Right ventricle myocardium inferior (tissue), 1 donor: ENCODE data around the gene HLA-DQA2. TPM values are rescaled to one million over a fixed set of nuclear protein-coding genes. Genes with fewer than 3 reads are reported as not detected.
"Not testable (repeated sequence)": the region's sequence is repeated elsewhere in the genome, so short reads cannot be mapped to it uniquely, and the experiment has no call there.

Source experiments
- ATAC-seq: fragments of 200-7000 bp; cut with Tn5 transposase; one replicate; pipeline ENCODE4 v1.9.1; 2020; ENCODE audit warnings: mild to moderate bottlenecking, moderate library complexity
- DNase-seq: peaks from one replicate; pipeline ENCODE4 v3.0.0; 2021; ENCODE audit errors: missing footprints
- intact Hi-C: fragments of 100-400 bp; cut with DNase I; formaldehyde crosslinking; loops from one replicate; pipeline ENCODE4 v1.11.0; 2022
- long read RNA-seq: library from polyadenylated mRNA; unstranded; transcript quantifications from one replicate; pipeline ENCODE4 v2.0.0, GENCODE V29; 2021
- total RNA-seq: library from RNA; stranded (reverse); fragmentation: NEBNext Ultra II Directional; extraction: Animal tissue kit (Norgen Biotek cat#: 25700); gene quantifications from one replicate; pipeline ENCODE4 v1.2.1, GENCODE V29; 2021
- donor health status: DM: no; HTN: yes; CAD: no; lungs with severe emphysema.

Gene HLA-DQA2
- total RNA-seq = 2.7 TPM
- long read RNA-seq = 0 reads

DNA sequence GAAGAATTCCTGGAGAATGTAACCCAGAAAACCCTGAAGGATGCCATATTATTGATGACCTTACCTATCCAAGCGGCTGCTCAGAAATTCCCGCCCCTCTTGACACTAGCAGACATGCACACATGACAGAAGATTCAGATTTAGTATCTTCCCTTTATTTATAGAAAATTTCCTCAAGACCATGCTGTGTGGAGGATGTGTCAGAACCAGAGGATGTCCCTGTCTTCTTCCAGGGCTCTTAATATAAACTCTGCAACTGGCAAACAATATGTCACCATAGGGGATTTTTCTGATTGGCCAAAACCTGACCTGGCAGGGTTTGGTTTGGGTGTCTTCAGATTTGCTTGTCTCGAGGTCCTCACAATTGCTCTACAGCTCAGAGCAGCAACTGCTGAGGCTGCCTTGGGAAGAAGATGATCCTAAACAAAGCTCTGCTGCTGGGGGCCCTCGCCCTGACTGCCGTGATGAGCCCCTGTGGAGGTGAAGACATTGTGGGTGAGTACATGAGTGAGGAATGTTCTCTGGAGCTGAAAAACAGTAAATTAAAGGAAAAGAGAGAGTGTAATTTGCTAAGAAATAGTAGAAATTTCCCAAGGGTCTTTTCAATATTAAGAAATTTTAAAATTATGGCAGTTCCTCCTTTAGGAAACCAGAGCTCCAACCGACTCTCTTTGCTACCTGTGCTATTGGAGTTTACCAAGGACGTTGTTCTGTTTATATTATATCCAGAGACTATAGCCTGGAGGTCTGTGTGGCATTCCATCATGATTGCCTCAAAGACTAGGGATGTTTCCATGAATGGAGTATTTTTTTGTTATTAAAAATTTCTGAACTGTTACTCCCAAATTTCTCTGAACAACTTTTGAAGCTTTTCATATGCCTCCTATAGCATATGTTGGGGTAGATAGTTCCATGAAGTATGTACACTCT lies at the start of gene HLA-DQA2:
Gene HLA-DQA2, plus strand, starts transcription at position 361 of the 930 bp plus-strand sequence. Its CDS starts 53 bp downstream, at position 414.
- no peak for ATAC-seq
- DNase-seq = no peak
- intact Hi-C loops = no loop called here

DNA sequence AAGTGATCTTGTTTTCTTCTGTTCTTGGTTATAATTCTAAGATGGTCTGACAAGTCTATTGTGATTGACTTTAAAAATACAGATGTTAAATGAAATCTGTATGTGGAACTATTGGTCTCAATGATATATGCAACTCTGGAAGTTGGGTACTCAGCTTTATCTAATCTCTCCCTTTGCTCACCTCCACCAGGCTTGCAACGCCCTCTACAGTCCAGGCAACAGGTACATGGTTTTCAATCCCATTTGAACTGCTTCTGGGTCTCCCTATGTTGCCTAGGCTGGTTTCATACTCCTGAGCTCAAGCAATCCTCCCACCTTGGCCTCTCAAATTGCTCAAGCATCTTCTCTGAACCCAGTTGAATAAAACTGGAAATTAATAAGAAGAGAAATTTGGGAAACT lies 49.2 kb upstream of the HLA-DQA2 start:
- no peak for DNase-seq
- ATAC-seq = no peak
- intact Hi-C loops = no loop called here

DNA sequence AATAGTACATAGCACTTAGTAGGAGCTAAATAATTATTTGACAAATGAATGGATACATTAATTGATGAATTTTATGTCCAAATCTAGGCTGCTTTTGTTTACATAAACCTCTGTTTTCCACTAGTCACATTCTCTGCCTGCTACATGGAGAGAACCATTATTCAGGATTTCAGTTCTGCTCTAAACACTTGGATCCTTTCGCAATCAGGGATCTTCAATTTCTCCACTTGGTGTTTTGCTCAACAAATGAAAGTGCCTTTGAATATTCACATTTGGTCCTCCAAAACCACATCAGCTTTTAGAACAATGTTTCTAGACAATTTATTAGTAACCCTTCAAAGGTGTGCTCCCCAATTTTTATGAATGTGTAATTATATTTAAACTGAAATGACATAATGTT lies 44.2 kb upstream of the HLA-DQA2 start:
- intact Hi-C loops = no loop called here
- ATAC-seq (no peak), DNase-seq (no peak)

DNA sequence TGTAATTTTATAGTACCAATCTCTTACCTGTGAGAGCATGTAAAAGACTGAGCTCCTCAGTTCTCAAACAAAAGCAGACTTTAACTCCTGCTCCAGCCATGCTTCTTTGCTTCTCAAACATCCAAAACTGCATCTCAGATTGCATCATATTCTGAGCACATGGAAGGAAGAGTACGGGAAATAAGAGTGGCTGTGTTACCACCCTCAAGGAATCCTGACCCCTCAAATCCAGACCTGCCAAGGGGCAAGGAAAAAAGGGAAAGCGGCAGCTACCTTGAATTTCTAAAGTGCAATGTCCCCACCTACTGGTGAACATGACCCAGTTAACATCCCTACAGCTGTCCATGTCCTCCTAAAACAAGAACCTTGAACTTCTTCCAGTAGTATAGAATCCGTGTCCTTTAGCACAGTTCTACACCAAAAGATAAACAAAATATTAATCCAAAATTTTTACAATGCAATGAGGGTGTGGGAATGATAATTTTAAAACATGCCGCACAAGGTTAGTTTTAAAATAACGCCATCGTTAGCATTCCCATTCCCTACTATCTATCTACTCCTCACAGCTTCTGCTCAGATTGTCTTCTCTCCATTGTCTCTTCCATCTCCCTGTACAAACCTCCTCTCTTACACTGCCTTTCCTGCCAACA lies 40.7 kb upstream of the HLA-DQA2 start:
- ATAC-seq = peak; percentile 68
- no peak for DNase-seq
- intact Hi-C loops = loop anchor here (1.0 kb wide), 2 partner anchors 268 to 287 kb away; no protein-coding TSS in a partner anchor

DNA sequence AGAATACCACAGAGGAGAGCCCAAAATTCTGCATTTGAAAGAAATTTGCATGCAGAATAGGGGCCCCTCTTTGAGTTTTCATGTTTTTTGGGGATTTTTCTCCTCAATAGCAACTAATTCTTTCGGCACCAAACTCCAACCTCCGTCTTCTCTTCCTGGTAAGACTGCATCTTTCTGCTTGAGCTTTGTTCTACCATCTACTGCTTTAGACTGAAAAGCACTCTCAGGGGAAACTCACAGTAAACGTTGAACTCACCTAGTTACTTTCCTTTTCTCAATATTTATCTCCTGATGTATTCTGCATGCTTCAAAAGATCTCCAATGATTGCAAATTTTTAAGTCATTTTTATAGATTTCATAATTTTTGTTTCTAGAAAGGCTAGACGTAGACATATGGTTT lies 37.8 kb upstream of the HLA-DQA2 start:
- DNase-seq (no peak), ATAC-seq (no peak)
- intact Hi-C loops = no loop called here

DNA sequence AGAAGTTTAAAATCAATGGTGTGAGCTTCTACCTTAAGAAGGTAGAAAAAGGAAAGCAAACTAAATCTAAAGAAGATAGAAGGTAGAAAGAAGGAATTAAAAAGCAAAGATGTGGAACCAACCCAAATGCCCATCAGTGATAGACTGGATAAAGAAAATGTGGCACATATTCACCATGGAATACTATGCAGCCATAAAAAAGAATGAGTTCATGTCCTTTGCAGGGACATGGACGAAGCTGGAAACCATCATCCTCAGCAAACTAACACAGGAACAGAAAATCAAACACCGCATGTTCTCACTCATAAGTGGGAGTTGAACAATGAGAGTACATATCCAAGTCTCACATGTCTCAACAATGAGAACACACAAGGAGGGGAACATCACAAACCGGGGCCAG lies 36.0 kb upstream of the HLA-DQA2 start:
- ATAC-seq, DNase-seq, intact Hi-C loops: not testable (repeated sequence)

DNA sequence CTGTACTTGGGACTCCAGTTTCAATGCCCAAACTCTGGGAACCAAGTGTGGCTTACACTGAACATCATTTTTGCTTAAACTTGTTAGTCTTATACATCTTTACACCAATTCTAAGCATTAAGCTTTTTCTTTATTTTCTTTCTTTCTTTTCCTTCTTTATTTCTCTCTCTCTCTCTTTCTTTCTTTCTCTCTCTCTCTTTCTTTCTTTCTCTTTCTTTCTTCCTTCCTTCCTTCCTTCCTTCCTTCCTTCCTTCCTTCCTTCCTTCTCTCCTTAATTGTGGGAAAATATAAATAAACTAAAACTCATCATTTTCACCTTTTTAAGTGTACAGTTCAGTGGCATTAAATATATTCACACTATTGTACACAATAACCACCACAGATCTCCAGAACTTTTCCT lies 31.6 kb upstream of the HLA-DQA2 start:
- DNase-seq = no peak
- ATAC-seq = no peak
- intact Hi-C loops = no loop called here

DNA sequence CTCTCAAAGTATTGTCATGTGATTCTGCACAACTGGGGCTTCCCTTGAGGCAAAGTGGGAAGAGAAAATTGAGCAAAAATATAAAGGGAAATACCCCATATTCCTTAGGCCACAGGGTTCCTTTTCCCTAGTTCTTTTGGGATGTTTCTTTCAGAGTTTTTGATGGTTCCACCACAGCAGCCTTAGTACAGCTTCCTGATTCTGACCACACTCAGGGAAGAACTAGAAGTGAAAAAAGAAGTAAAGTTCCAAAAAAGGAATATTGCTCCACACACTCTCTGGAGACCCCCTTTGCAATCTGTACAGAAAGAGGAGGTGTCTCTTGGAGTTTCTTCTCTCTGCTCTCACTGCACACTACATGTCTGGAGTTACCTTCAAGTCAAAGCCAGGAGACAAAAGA lies 27.9 kb upstream of the HLA-DQA2 start:
- DNase-seq = no peak
- ATAC-seq = no peak
- intact Hi-C loops = no loop called here

DNA sequence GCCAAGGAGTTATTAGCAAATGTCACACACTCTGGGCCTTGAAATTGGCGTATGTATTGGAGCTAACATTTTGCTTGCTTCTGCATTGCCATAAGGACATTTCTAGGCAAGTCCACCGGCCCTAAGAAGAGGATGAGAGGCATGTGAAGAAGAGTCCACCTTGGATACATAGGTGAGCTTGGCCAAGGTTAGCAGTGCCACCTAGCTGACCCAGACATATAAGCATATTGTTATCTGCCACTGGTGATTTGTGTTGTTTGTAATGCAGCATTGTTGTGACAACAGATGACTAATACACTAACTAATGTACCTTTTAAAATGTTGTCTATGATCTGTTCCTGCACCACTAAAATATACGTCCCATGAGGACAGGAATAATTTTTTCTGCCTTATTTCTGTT lies 24.8 kb upstream of the HLA-DQA2 start:
- no peak for DNase-seq
- intact Hi-C loops = no loop called here
- ATAC-seq = no peak

DNA sequence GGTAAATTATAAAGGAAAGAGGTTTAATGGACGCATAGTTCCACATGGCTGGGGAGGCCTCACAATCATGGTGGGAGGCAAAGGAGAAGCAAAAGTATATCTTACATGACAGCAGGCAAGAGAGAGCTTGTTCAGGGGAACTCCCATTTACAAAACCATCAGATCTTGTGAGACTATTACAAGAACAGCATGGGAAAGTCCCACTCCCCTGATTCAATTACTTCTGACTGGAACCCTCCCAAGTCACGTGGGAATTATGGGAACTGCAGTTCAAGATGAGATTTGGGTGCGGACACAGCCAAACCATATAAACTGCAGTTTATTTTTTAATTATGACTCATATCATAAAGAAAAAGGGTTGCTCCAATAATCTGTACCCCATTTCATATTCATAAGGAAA lies 22.3 kb upstream of the HLA-DQA2 start:
- DNase-seq (no peak), ATAC-seq (no peak)
- intact Hi-C loops = no loop called here

DNA sequence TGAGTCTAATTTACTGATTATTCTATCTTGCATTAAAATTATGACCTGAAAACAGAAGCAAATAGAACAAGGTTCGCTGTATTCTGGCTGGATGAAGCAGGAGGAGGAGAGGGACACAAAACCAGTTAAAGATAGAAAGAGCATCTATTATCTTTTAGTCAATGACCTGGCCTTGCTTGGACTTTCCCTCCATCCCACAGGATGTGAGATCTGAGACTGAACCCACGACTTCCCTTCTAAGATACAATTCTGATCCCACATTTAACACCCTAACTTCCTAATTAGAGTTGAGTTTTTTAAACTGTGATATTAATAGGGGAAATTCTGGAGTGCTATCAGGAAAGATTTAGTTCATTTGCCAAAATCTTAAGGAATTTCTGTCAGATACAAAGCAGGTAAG lies 3.1 kb upstream of the HLA-DQA2 start:
- ATAC-seq (no peak), DNase-seq (no peak)
- intact Hi-C loops = no loop called here

DNA sequence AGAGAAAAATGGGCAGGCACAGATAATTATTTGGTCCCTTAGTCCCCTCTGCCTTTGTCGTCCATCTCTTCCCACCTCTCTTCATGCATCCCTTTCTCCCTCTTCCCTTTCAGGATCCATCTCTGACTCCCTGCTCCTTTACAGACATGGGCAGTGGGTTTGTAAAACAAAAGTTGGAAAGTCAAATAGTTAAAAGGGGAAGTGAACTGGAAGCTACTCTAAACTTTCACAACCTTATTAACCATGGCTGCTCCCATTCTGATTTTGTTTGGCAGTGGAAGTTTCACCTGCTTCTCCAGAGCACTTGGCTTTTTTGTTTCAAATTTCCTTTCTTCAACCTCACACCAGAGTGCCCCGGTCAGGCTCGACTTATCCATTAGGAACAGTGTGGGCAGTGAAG lies 1.2 kb downstream of the HLA-DQA2 start:
- intact Hi-C loops = no loop called here
- DNase-seq (no peak), ATAC-seq (no peak)

DNA sequence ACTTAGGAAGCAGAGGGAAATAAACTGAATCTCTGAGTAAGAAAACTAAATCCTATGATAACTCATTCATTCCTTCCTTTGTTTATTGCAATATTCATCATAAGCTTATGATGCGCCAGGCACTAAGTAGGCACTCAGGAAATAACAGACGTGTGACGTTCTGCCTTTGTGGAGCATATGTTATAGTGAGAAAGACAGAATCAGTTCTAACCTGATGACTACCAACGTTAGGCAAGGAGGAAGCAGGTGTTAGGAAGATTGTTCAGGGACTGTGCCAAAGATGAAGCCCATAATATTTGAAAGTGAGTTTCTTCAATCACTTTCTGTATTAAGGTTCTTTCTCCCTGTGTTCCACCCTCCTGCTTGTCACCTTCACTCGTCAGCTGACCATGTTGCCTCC lies 3.6 kb downstream of the HLA-DQA2 start:
- ATAC-seq (no peak), DNase-seq (no peak)
- intact Hi-C loops = no loop called here

DNA sequence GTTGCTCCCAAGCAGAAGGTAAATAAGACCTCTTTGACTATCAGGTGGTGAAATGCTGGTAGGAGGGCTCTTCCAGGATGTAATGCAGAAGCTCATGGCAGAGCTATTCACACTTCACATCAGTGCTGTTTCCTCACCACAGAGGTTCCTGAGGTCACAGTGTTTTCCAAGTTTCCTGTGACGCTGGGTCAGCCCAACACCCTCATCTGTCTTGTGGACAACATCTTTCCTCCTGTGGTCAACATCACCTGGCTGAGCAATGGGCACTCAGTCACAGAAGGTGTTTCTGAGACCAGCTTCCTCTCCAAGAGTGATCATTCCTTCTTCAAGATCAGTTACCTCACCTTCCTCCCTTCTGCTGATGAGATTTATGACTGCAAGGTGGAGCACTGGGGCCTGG lies 4.5 kb downstream of the HLA-DQA2 start:
- DNase-seq, intact Hi-C loops, ATAC-seq: not testable (repeated sequence)

DNA sequence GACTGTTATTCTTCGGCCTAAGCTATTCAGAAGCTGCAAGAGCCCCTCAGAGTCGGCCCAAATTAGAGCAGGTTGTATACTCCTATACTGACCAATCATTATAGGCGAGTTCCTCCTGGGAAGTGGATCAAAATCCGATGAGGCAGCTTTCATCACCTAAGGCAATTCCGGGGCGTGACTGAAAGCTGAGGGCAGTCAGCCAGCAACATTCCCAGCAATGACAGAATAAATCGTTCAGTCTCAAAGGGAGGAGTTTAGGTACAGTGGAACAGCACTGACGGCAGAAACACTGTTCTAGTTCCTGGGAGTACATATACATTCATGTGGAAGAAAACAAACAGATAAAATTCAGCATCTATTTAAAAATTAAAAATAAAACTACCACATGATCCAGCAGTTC lies 11.4 kb downstream of the HLA-DQA2 start:
- ATAC-seq = no peak
- DNase-seq = no peak
- intact Hi-C loops = no loop called here

DNA sequence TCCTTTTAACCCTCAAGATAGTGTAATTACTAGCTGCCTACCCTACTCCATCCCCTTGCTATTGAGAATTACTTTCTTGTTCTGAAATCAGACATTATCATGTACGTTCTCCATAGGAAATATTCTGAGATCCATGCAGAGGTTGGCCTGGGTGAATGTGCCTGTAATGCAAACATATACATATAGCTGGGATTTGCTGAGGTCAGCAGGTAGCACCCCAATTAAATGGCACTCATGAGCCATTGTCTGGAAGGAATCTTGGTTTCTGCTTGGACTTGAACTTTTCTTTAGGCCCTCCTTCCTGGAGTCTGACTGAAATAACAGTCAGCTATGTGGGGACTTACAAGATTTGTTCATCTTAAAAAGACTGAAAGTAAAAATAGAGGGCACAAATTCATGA lies 18.5 kb downstream of the HLA-DQA2 start:
- intact Hi-C loops = no loop called here
- ATAC-seq (no peak), DNase-seq (no peak)

DNA sequence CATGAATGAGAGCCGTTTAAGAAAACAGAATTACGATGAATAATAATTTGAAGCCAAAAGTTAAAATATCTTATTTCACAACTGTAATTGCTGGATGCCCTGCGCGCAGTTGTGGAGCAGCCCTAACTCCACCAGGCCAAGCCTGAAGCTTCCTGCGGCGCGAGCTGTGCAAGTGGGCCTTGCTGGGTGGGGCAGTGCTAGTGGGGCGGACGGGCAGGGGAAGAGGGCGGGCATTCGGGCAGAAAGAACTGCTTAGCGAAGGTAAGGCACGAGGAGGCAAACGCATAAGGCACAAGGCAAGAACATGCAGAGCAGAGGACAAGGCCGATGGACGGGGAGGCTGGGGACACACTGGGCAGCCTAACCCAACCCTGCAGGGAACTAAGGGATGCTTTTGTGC lies 19.9 kb downstream of the HLA-DQA2 start:
- DNase-seq = no peak
- ATAC-seq = no peak
- intact Hi-C loops = no loop called here

DNA sequence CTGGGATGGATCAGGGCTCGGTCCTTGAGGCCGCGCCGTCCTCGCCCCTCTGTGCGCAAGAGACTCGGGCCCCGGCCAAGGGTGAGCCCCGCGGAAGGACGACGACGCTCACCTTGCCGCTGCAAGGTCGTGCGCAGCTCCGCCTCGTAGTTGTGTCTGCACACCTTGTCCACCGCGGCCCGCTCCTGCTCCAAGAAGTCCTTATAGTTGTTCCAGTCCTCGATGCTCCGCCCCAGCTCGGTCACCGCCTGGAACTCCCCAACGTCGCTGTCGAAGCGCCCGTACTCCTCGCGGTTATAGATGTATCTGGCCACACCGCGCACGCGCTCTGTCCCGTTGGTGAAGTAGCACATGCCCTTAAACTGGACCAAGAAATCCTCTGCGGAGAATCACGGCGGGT lies 20.4 kb downstream of the HLA-DQA2 start:
- intact Hi-C loops = no loop called here
- DNase-seq = peak; percentile 64
- no peak for ATAC-seq

DNA sequence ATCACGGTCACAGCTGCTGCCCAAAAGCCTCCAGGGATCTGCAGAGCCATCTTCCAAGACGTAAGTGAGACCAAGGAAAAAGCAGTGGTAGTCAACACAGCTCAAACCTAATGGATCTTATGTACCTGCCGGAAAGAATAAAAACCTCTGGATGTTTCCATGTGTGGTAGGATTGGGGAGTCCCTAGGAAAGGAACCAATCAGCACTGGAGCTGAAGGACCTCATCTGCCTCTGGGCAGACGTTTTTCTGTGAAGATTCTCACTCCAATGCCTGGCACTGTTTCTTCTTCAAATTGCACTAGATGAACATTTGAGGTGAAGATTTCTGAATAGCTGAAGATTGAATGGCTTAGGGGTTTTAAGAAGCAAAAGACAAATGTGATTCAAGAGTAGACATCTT lies 22.2 kb downstream of the HLA-DQA2 start, which contains the start of gene HLA-DQB2:
Gene HLA-DQB2, minus strand, starts transcription at position 112 of the 400 bp plus-strand sequence. Its CDS starts 62 bp downstream, at position 50.
- DNase-seq = no peak
- intact Hi-C loops = no loop called here
- no peak for ATAC-seq

DNA sequence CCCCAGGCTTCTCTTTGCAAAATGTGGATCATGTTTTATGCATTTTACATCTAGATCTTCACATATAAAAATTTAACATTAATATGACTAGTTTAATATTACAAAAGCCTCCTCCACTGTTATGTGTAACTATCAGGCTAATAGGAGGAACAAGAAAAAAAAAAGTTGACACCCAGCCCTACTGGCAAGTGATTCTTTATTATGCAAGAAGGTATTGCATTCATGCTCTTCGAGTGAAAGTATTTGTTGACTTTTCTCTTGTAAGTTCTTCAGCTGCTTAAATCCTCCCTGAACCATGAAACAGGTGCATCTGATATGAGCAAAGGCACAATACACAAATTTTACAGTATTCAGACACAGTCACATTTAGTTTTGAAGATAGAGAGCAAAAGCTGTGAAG lies 22.9 kb downstream of the HLA-DQA2 start:
- ATAC-seq (no peak), DNase-seq (no peak)
- intact Hi-C loops = no loop called here
